ENCODE data around the gene SLC17A7. TPM values are rescaled to one million over a fixed set of nuclear protein-coding genes. Genes with fewer than 3 reads are reported as not detected.
A peak's percentile ranks its signal among the peaks of the same experiment; 100 is the strongest.

SLC17A7 gene
- total and polyA plus RNA-seq, 7 experiments from 2014 or later: 0.12 to 0.22 TPM; not detected in 5

DNA sequence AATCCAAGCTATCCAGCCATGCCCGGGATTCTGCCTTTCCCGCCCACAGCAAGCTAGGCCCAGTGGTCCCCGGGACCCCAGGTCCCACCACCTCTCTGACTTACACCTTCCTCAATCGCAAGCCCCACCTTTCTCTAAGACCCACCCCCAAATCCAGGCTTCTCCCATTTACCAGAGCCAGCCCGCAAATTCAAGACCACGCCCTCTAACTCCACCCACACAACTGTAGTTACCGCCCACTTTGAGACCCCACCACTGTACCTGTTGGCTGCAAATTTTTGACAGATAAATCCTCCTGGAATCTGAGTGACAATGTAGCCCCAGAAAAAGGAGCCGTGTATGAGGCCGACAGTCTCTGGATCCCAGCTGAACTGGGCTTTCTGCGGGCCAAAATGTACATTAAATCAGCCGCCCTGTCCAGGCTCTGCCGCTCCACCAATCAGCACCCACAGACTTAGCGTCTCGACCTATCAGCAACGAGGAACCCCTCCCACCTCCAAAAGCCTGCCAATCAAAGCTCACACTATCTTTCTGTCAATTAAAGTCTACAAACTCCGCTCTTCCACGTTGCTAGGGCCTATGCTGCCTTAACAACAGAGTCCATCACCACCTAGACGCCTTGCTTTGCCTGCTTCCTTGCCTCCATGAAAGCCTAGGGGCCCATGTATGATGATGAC, 6.3 kb downstream of the SLC17A7 start:
- Mint-ChIP-seq H3K27me3 (peaks cover 84 to 97% (median 87%) of the 10 kb centered on the region in 5 donors), H3K4me3 (peak overlapping the region in 1 of 10 donors; percentile 32), H3K9me3 (peaks cover 0 to 5% (median 0%) of the 10 kb centered on the region in 11 donors), H3K27ac (peak overlapping the region in 2 of 9 donors; percentile 44 to 59), H3K36me3 (peaks cover 0 to 2% (median 0%) of the 10 kb centered on the region in 5 donors), H3K4me1 (peaks cover 20 to 35% (median 25%) of the 10 kb centered on the region in 7 donors)
- DNase-seq: no peak
- no peaks in the 10 kb centered on the region for H3K36me3 ChIP-seq (ENCODE audit: control insufficient read depth in 2 of 3, insufficient read depth in 3 of 3, low read length in 3 of 3)
- intact Hi-C loops (cut with micrococcal nuclease): no loop called here
- H3K27ac ChIP-seq (ENCODE audit: low read depth, low read length): no peak overlapping the region
- no peaks in the 10 kb centered on the region for H3K9me3 ChIP-seq (ENCODE audit: control insufficient read depth in 2 of 3, low read length in 3 of 3)
- CTCF ChIA-PET: no interaction called here
- ATAC-seq: no peak
- peaks cover 3 to 26% of the 10 kb centered on the region in 2 donors for H3K4me1 ChIP-seq (ENCODE audit: control insufficient read depth in 2 of 2, insufficient read depth in 2 of 2, low read length in 2 of 2)
- POLR2A ChIA-PET: interaction anchor here (0.6 kb wide), 1 partner anchor 107 kb away, joined by 3 read pairs; no protein-coding TSS in a partner anchor
- H3K4me3 ChIP-seq (ENCODE audit: low read length): no peak overlapping the region
- peaks cover 20 to 64% of the 10 kb centered on the region in 2 donors for H3K27me3 ChIP-seq (ENCODE audit: control insufficient read depth in 2 of 2, insufficient read depth in 2 of 2, low read length in 2 of 2)

GRCh38 chr19:49433240-49433901, 8.0 kb downstream of the SLC17A7 start:
- Histone ChIP-seq H3K27me3 (ENCODE audit: control insufficient read depth in 2 of 2, insufficient read depth in 2 of 2, low read length in 2 of 2) (peaks cover 12 to 53% of the 10 kb centered on the region in 2 donors), H3K9me3 (ENCODE audit: control insufficient read depth in 2 of 3, low read length in 3 of 3) (no peaks in the 10 kb centered on the region), H3K27ac (ENCODE audit: low read depth, low read length) (no peak overlapping the region), H3K4me1 (ENCODE audit: control insufficient read depth in 2 of 2, insufficient read depth in 2 of 2, low read length in 2 of 2) (peaks cover 3 to 27% of the 10 kb centered on the region in 2 donors), H3K36me3 (ENCODE audit: control insufficient read depth in 2 of 3, insufficient read depth in 3 of 3, low read length in 3 of 3) (no peaks in the 10 kb centered on the region), H3K4me3 (ENCODE audit: low read length) (no peak overlapping the region)
- DNase-seq (no peak), ATAC-seq (no peak)
- H3K36me3 Mint-ChIP-seq: peaks cover 0 to 2% (median 0%) of the 10 kb centered on the region in 5 donors
- H3K27me3 Mint-ChIP-seq: peaks cover 81 to 97% (median 85%) of the 10 kb centered on the region in 5 donors
- H3K9me3 Mint-ChIP-seq: peaks cover 0 to 5% (median 0%) of the 10 kb centered on the region in 11 donors
- peaks cover 25 to 40% (median 26%) of the 10 kb centered on the region in 7 donors for H3K4me1 Mint-ChIP-seq
- H3K4me3 Mint-ChIP-seq: peak overlapping the region in 9 of 10 donors; percentile 35 to 74 (median 64)
- peak overlapping the region in 2 of 9 donors; percentile 32 to 51 for H3K27ac Mint-ChIP-seq
- ChIA-PET POLR2A (interaction anchor here (0.6 kb wide), 1 partner anchor 42 kb away, joined by 4 read pairs; no protein-coding TSS in a partner anchor), CTCF (no interaction called here)
- intact Hi-C loops (cut with micrococcal nuclease): no loop called here

DNA sequence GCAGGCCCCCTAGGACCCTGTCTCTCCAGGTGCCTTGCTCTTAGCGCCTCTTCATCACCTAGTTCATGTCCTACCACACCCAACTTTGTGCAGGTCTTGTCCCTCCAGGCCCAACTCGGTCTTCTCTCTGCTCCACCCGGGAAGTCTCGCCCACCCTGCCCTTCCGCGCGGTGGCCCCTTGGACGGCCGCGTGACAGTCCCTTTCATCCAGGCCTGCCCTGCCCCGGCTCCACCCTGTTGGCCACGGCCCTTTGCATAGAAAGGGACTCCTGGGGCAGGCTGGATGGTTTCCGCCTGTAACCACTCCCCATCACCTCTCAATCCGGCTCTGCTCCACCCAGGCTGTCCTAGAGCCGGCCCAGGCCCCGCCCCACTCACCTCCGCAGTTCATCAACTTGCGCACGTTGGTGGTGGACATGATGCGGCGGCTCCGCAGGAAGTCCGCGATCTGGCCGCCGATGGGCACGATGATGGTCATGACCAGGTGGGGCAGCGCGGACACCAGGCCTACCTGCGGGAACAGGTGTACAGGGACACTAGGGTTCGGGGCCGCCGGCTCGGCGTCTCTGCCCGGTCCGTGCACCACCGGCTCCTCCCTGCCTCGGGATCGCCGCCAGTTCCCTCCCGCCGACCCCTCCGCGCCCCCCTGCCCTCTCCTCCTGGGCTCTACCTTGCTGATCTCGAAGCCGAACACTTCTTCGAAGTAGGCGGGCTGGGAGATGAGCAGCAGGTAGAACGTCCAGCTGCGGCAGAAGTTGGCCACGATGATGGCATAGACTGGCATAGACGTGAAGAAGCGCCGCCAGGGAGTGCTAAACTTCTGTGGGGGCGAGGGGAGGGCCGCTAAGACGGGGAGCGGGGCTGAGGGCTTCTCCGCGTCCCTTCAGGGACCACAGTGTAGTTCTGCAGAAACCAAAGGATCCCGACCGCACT, 8.9 kb downstream of the SLC17A7 start:
- ChIA-PET POLR2A (interaction anchor here (0.6 to 1.1 kb wide), 2 partner anchors 41 to 97 kb away, joined by 3 to 4 read pairs; partner anchors contain the start of gene CD37), CTCF (no interaction called here)
- no peaks in the 10 kb centered on the region for H3K9me3 ChIP-seq (ENCODE audit: control insufficient read depth in 2 of 3, low read length in 3 of 3)
- Mint-ChIP-seq H3K4me1 (peaks cover 28 to 48% (median 33%) of the 10 kb centered on the region in 7 donors), H3K27ac (peak overlapping the region in 3 of 9 donors; percentile 13 to 32 (median 26)), H3K27me3 (peaks cover 79 to 96% (median 84%) of the 10 kb centered on the region in 5 donors), H3K36me3 (peaks cover 0 to 2% (median 0%) of the 10 kb centered on the region in 5 donors), H3K9me3 (peaks cover 0 to 5% (median 0%) of the 10 kb centered on the region in 11 donors), H3K4me3 (peak overlapping the region in 6 of 10 donors; percentile 11 to 68 (median 32))
- peaks cover 7 to 36% of the 10 kb centered on the region in 2 donors for H3K4me1 ChIP-seq (ENCODE audit: control insufficient read depth in 2 of 2, insufficient read depth in 2 of 2, low read length in 2 of 2)
- ATAC-seq (peak; percentile 45), DNase-seq (peak in 1 of 9 donors; percentile 19)
- no peak overlapping the region for H3K27ac ChIP-seq (ENCODE audit: low read depth, low read length)
- intact Hi-C loops (cut with micrococcal nuclease): loop anchor here in 1 of 2 donors (1.0 kb wide), 1 partner anchor 11 kb away; no protein-coding TSS in a partner anchor
- no peak overlapping the region for H3K4me3 ChIP-seq (ENCODE audit: low read length)
- H3K27me3 ChIP-seq (ENCODE audit: control insufficient read depth in 2 of 2, insufficient read depth in 2 of 2, low read length in 2 of 2): peaks cover 9 to 47% of the 10 kb centered on the region in 2 donors
- no peaks in the 10 kb centered on the region for H3K36me3 ChIP-seq (ENCODE audit: control insufficient read depth in 2 of 3, insufficient read depth in 3 of 3, low read length in 3 of 3)

DNA sequence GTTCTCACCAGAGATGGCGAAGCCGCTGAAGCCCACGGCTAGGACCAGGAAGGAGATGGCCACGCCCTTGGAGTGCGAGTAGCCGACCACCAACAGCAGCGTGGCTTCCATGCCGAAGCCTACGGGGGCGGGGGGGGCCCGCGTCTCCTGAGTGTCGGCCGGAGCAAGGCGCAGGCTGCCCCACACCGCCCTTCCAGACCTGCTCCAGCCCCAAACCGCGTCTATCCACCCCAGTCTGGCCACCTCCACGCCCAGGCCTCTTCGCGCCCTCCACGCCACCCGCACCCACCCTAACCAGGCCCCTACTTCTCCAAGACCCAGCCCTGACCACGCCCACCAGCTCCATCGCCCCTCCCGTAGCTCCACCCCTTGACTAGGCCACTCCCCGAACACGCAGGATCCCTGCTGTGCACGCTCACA, 10.0 kb downstream of the SLC17A7 start:
- CTCF ChIA-PET: no interaction called here
- Histone ChIP-seq H3K4me1 (ENCODE audit: control insufficient read depth in 2 of 2, insufficient read depth in 2 of 2, low read length in 2 of 2) (peaks cover 7 to 30% of the 10 kb centered on the region in 2 donors), H3K27me3 (ENCODE audit: control insufficient read depth in 2 of 2, insufficient read depth in 2 of 2, low read length in 2 of 2) (peaks cover 13 to 50% of the 10 kb centered on the region in 2 donors), H3K4me3 (ENCODE audit: low read length) (no peak overlapping the region), H3K27ac (ENCODE audit: low read depth, low read length) (no peak overlapping the region), H3K9me3 (ENCODE audit: control insufficient read depth in 2 of 3, low read length in 3 of 3) (no peaks in the 10 kb centered on the region), H3K36me3 (ENCODE audit: control insufficient read depth in 2 of 3, insufficient read depth in 3 of 3, low read length in 3 of 3) (no peaks in the 10 kb centered on the region)
- Mint-ChIP-seq H3K27me3 (peaks cover 79 to 96% (median 85%) of the 10 kb centered on the region in 5 donors), H3K36me3 (peaks cover 0 to 4% (median 0%) of the 10 kb centered on the region in 5 donors), H3K4me3 (peak overlapping the region in 1 of 10 donors; percentile 23), H3K9me3 (peaks cover 0 to 5% (median 0%) of the 10 kb centered on the region in 11 donors), H3K27ac (no peak overlapping the region), H3K4me1 (peaks cover 35 to 54% (median 38%) of the 10 kb centered on the region in 7 donors)
- ATAC-seq (peak; percentile 36), DNase-seq (no peak)
- intact Hi-C loops (cut with micrococcal nuclease): no loop called here
- POLR2A ChIA-PET: interaction anchor here (1.1 kb wide), 1 partner anchor 96 kb away, joined by 3 read pairs; the partner anchor contains the start of gene CD37

- H3K36me3 ChIP-seq (ENCODE audit: control insufficient read depth in 2 of 3, insufficient read depth in 3 of 3, low read length in 3 of 3): no peaks in the 10 kb centered on the region
- H3K9me3 Mint-ChIP-seq: peaks cover 0 to 5% (median 0%) of the 10 kb centered on the region in 11 donors
- POLR2A ChIA-PET: interaction anchor here (1.1 to 1.3 kb wide), 2 partner anchors 39 to 96 kb away, joined by 3 read pairs; partner anchors contain the start of gene CD37
- no peak overlapping the region for H3K27ac ChIP-seq (ENCODE audit: low read depth, low read length)
- peak overlapping the region in 3 of 10 donors; percentile 23 to 32 (median 25) for H3K4me3 Mint-ChIP-seq
- no peaks in the 10 kb centered on the region for H3K9me3 ChIP-seq (ENCODE audit: control insufficient read depth in 2 of 3, low read length in 3 of 3)
- H3K27me3 Mint-ChIP-seq: peaks cover 79 to 96% (median 85%) of the 10 kb centered on the region in 5 donors
- peak overlapping the region in 1 of 9 donors; percentile 11 for H3K27ac Mint-ChIP-seq
- H3K4me3 ChIP-seq (ENCODE audit: low read length): no peak overlapping the region
- intact Hi-C loops (cut with micrococcal nuclease): loop anchor here (1.0 kb wide), 1 partner anchor 39 kb away; no protein-coding TSS in a partner anchor
- CTCF ChIA-PET: no interaction called here
- H3K27me3 ChIP-seq (ENCODE audit: control insufficient read depth in 2 of 2, insufficient read depth in 2 of 2, low read length in 2 of 2): peaks cover 15 to 53% of the 10 kb centered on the region in 2 donors
- DNase-seq: no peak
- peaks cover 7 to 27% of the 10 kb centered on the region in 2 donors for H3K4me1 ChIP-seq (ENCODE audit: control insufficient read depth in 2 of 2, insufficient read depth in 2 of 2, low read length in 2 of 2)
- ATAC-seq: peak; percentile 54
- H3K36me3 Mint-ChIP-seq: peaks cover 0 to 4% (median 0%) of the 10 kb centered on the region in 5 donors
- H3K4me1 Mint-ChIP-seq: peaks cover 33 to 53% (median 39%) of the 10 kb centered on the region in 7 donors
Observed at GRCh38 chr19:49430678-49431329, 10.5 kb downstream of the SLC17A7 start.

All from naive thymus-derived CD4-positive, alpha-beta T cell (primary cell).